Measurements from ENCODE around the gene P4HB. TPM values are rescaled to one million over a fixed set of nuclear protein-coding genes. Genes with fewer than 3 reads are reported as not detected.
"Not testable (repeated sequence)": the region's sequence is repeated elsewhere in the genome, so short reads cannot be mapped to it uniquely, and the experiment has no call there.

P4HB gene
- total RNA-seq, 1 donor from 2014 or later = 1,272 TPM

GRCh38 chr17:81843713-81844326 lies 16.5 kb downstream of the P4HB start:
- DNase-seq (ENCODE audit: low read depth) = no peak
- TF ChIP-seq CTCF (conservative IDR thresholded peaks at IDR 0.05; ENCODE audit: low read depth, low read length) = no peak
- H3K4me3 ChIP-seq (ENCODE audit: low read depth, low read length) = no peak overlapping the region

- no peak overlapping the region for H3K4me3 ChIP-seq (ENCODE audit: low read depth, low read length)
- TF ChIP-seq CTCF (conservative IDR thresholded peaks at IDR 0.05; ENCODE audit: low read depth, low read length) = no peak
- DNase-seq (ENCODE audit: low read depth) = no peak
Measured at GRCh38 chr17:81842725-81843504, 17.4 kb downstream of the P4HB start.

GRCh38 chr17:81842378-81842724 lies 18.0 kb downstream of the P4HB start:
- TF ChIP-seq CTCF (conservative IDR thresholded peaks at IDR 0.05; ENCODE audit: low read depth, low read length) = no peak
- no peak for DNase-seq (ENCODE audit: low read depth)

GRCh38 chr17:81841866-81842265 lies 18.5 kb downstream of the P4HB start:
- no peak overlapping the region for H3K4me3 ChIP-seq (ENCODE audit: low read depth, low read length)
- no peak for TF ChIP-seq CTCF (conservative IDR thresholded peaks at IDR 0.05; ENCODE audit: low read depth, low read length)
- DNase-seq (ENCODE audit: low read depth) = no peak

More at GRCh38 chr17:81842378-81842724, 18.0 kb downstream of the P4HB start:
- H3K4me3 ChIP-seq (ENCODE audit: low read depth, low read length) = no peak overlapping the region

- no peak for DNase-seq (ENCODE audit: low read depth)
- no peak overlapping the region for H3K4me3 ChIP-seq (ENCODE audit: low read depth, low read length)
- TF ChIP-seq CTCF (conservative IDR thresholded peaks at IDR 0.05; ENCODE audit: low read depth, low read length) = no peak
Measured at GRCh38 chr17:81840826-81841778, 19.2 kb downstream of the P4HB start.

- not testable (repeated sequence) for DNase-seq (ENCODE audit: low read depth); H3K4me3 ChIP-seq (ENCODE audit: low read depth, low read length)
Measured at GRCh38 chr17:81840059-81840458, 20.3 kb downstream of the P4HB start.

- H3K4me3 ChIP-seq (ENCODE audit: low read depth, low read length) = no peak overlapping the region
- TF ChIP-seq CTCF (conservative IDR thresholded peaks at IDR 0.05; ENCODE audit: low read depth, low read length) = no peak
- no peak for DNase-seq (ENCODE audit: low read depth)
Measured at GRCh38 chr17:81839301-81839700, 21.0 kb downstream of the P4HB start.

All from epithelial cell of proximal tubule (primary cell).